Cortex of kidney (tissue), 1 donor: ENCODE measurements around the gene ORMDL2.
"Not testable (repeated sequence)": the region's sequence is repeated elsewhere in the genome, so short reads cannot be mapped to it uniquely, and the experiment has no call there.

Experiments
- DNase-seq: peaks from one replicate; lab custom pipeline; 2025; lab: John Stamatoyannopoulos, UW

Gene ORMDL2

DNA sequence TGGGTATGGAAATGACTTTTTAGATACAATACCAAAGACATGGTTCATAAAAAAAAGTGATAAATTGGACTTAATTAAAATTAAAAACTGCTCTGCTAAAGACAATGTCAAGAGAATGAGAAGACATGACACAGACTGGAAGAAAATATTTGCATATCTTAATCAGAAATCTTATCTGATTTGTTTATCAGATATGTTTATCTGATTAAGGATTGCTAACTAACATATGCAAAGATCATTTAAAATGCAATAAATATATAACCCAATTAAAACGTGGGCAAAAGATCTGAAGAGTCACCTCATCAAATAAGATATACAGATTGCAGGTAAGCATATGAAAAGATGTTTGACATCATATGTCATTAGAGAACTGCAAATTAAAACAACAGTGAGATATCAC, 34.9 kb downstream of the ORMDL2 start:
- DNase-seq: no peak

DNA sequence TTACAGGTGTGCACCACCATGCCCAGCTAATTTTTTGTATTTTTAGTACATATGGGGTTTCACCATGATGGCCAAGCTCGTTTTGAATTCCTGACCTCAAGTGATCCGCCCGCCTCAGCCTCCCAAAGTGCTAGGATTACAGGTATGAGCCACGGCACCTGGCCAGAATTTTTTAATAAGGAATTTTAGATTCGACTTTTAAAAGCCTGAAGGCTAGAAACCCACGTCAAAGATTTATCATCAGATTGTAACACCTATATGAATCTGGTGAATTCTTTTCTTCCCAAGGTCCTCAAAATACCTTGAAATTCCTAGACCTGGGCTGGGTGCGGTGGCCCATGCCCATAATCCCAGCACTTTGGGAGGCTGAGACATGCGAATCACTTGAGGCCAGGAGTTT, 43.6 kb downstream of the ORMDL2 start:
- DNase-seq: no peak

DNA sequence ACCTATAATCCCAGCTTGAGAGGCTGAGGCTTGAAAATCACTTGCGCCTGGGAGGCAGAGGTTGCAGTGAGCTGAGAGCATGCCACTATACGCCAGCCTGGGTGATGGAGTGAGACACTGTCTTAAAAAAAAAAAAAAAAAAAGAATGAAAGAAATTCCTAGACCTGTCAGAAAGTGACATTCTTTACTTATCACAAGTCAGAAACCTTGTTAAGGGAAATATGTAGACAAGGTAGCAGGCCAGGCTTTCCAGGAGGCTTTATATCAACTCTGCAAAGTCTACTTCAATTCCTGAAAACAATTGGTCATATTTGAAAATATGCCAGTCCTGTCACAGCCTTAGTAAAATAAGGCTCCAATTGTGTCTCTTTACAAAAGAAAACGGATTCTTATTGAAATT, 44.0 kb downstream of the ORMDL2 start:
- DNase-seq: no peak

DNA sequence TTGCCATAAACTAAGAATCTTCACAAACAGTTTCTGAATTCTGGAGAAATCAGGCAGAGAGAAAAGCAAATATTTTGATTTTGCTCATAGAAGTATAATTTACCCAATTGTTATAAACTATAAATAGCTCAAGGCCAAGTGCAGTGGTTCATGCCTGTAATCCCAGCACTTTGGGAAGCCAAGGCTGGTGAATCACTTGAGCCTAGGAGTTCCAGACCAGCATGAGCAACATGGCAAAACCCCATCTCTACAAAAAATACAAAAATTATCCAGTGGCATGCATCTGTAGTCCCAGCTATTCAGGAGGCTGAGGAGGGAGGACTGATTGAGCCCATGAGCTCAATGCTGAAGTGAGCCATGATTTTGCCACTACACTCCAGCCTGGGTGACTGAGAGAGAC, 44.4 kb downstream of the ORMDL2 start:
- no peak for DNase-seq

DNA sequence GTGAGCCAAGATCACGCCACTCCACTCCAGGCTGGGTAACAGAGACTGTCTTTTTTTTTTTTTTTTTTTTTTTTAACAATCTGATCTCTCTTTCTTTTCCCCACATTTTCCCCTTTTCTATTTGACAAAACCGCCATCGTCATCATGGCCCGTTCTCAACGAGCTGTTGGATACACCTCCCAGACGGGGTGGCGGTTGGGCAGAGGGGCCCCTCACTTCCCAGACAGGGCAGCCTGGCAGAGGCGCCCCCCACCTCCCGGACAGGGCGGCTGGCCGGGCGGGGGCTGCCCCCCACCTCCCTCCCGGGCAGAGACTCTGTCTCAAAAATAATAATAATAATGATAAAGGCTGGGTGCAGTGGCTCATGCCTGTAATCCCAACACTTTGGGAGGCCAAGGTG, 45.1 kb downstream of the ORMDL2 start:
- not testable (repeated sequence) for DNase-seq

DNA sequence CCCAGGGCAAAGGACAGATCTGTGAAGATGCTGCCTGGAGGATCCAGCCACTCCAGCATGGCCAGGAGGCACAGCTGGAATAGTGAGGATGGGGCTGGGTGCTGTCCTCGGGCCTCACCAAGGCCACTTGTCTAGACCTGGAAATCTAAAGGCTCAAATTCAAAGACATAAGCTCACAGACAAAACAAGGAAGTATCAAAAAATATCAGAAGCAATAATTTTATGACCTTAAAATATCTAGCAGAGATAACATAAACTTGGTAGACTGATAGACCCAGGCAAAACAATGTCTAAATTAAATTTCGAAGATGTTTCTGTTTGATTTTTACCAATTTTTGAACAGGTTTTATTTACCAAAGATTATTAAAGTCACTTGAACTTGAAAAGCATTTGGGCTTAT, 47.5 kb downstream of the ORMDL2 start:
- DNase-seq: no peak

DNA sequence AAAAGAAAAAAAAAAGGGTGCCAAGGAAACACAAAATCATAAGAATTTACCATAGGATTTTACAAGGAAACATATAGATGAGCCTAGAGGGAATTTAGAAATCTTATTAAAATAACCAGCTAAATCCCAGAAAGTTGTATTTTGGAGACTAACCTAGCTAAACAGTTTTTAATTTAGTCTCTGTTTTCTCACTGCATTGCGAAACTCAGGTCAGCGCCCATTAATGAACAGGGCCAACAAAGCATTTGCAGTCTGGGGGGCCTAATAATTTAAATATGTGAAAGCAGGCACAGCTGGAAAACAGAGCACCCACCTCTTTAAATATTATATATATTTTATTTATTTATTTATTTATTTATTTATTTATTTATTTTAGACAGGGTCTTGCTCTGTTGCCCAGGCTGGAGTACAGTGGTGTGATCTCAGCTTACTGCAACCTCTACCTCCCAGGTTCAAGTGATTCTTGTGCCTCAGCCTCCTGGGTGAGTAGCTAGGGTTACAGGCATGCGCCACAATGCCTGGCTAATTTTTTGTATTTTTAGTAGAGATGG, 48.7 kb downstream of the ORMDL2 start:
- not testable (repeated sequence) for DNase-seq
